MM.1S (cell line): ENCODE data around the gene STK32C.

ENCODE experiments used
- CTCF ChIP-seq: fragments of 300-600 bp; sonication (generic); IDR thresholded peaks from 2 replicates; pipeline ENCODE4 v1.5.1; 2016; ENCODE audit warnings: antibody characterized with exemption, low read length, mixed read lengths
- EZH2 ChIP-seq: fragments of 300-600 bp; sonication (generic); optimal IDR thresholded peaks from 2 replicates; pipeline ENCODE3; 2017; ENCODE audit warnings: low read depth, mild to moderate bottlenecking, antibody characterized with exemption, low read length, mixed read lengths
- EZH2phosphoT487 ChIP-seq: fragments of 300-600 bp; sonication (generic); IDR thresholded peaks from 2 replicates; pipeline ENCODE4 v1.6.1; 2018; ENCODE audit warnings: antibody characterized with exemption, low read length

GRCh38 chr10:132293201-132293812 is 14.4 kb downstream of the STK32C start:
- TF ChIP-seq CTCF (no peak), EZH2 (no peak), EZH2phosphoT487 (no peak)
